Measurements from ENCODE around the gene GNB2. TPM values are rescaled to one million over a fixed set of nuclear protein-coding genes. Genes with fewer than 3 reads are reported as not detected.
"Not testable (repeated sequence)": the region's sequence is repeated elsewhere in the genome, so short reads cannot be mapped to it uniquely, and the experiment has no call there.

GNB2 gene
- polyA plus RNA-seq, 3 donors = 156 to 286 (median 227) TPM

- 5 to 11% (median 8%) methylated on average over 53 to 63 of the region's 63 CpGs for WGBS, 3 donors
- no peak within 1 kb of the TSS for H3K27ac ChIP-seq (ENCODE audit: low read depth, low read length)
These were observed 17.4 kb upstream of the GNB2 start, which contains the start of gene ACTL6B for GRCh38 chr7:100655908-100656674. ACTL6B (minus strand) TSS chr7:100656448; CDS start chr7:100656354, 94 bp downstream.

- H3K27ac ChIP-seq (ENCODE audit: low read depth, low read length) = not testable (repeated sequence)
- 72 to 83% (median 75%) methylated on average over 12 of the region's 12 CpGs for WGBS, 3 donors
These were observed 11.3 kb upstream of the GNB2 start for GRCh38 chr7:100662194-100662776.

- WGBS, 3 donors = 97% methylated on average over 5 of the region's 5 CpGs
- no peak overlapping the region for H3K27ac ChIP-seq (ENCODE audit: low read depth, low read length)
These were observed 8.3 kb upstream of the GNB2 start for GRCh38 chr7:100665168-100665726.

GRCh38 chr7:100667331-100668068 is 6.0 kb upstream of the GNB2 start:
- WGBS, 3 donors = 79 to 84% (median 80%) methylated on average over 16 of the region's 16 CpGs
- no peak overlapping the region for H3K27ac ChIP-seq (ENCODE audit: low read depth, low read length)

- WGBS, 3 donors = 76 to 97% (median 94%) methylated on average over 2 of the region's 2 CpGs
- no peak overlapping the region for H3K27ac ChIP-seq (ENCODE audit: low read depth, low read length)
These were observed 5.5 kb upstream of the GNB2 start for GRCh38 chr7:100668069-100668449.

GRCh38 chr7:100669106-100669505 is 4.4 kb upstream of the GNB2 start:
- H3K27ac ChIP-seq (ENCODE audit: low read depth, low read length) = not testable (repeated sequence)
- 94 to 95% (median 94%) methylated on average over 12 of the region's 12 CpGs for WGBS, 3 donors

GRCh38 chr7:100670074-100670473 is 3.5 kb upstream of the GNB2 start:
- H3K27ac ChIP-seq (ENCODE audit: low read depth, low read length) = no peak overlapping the region
- 65 to 68% (median 68%) methylated on average over 8 of the region's 8 CpGs for WGBS, 3 donors

GRCh38 chr7:100671353-100672327 is 1.9 kb upstream of the GNB2 start:
- WGBS, 3 donors = 92 to 94% (median 93%) methylated on average over 18 of the region's 18 CpGs
- no peak overlapping the region for H3K27ac ChIP-seq (ENCODE audit: low read depth, low read length)

- H3K27ac ChIP-seq (ENCODE audit: low read depth, low read length) = peak overlapping the region; percentile 96
- 1% methylated on average over 32 to 34 of the region's 34 CpGs for WGBS, 3 donors
These were observed 436 bp downstream of the GNB2 start for GRCh38 chr7:100673942-100674410.

- 0% methylated on average over 38 to 43 of the region's 43 CpGs for WGBS, 3 donors
- H3K27ac ChIP-seq (ENCODE audit: low read depth, low read length) = peak overlapping the region; percentile 96
These were observed 1.0 kb downstream of the GNB2 start for GRCh38 chr7:100674411-100675104.

- WGBS, 3 donors = 0% methylated on average over 37 to 46 of the region's 46 CpGs
- H3K27ac ChIP-seq (ENCODE audit: low read depth, low read length) = peak overlapping the region; percentile 96
These were observed 1.5 kb downstream of the GNB2 start for GRCh38 chr7:100675105-100675451.

- H3K27ac ChIP-seq (ENCODE audit: low read depth, low read length) = peak overlapping the region; percentile 96
- 1 to 6% (median 2%) methylated on average over 39 to 59 of the region's 59 CpGs for WGBS, 3 donors
These were observed 2.2 kb downstream of the GNB2 start for GRCh38 chr7:100675581-100676350.

- WGBS, 3 donors = 81 to 85% (median 81%) methylated on average over 23 of the region's 23 CpGs
These were observed 3.2 kb downstream of the GNB2 start for GRCh38 chr7:100676501-100677306.

GRCh38 chr7:100677308-100678267 is 4.0 kb downstream of the GNB2 start:
- H3K27ac ChIP-seq (ENCODE audit: low read depth, low read length) = no peak overlapping the region
- WGBS, 3 donors = 88 to 91% (median 90%) methylated on average over 33 to 36 of the region's 36 CpGs

More at GRCh38 chr7:100676501-100677306, 3.2 kb downstream of the GNB2 start:
- H3K27ac ChIP-seq (ENCODE audit: low read depth, low read length) = peak overlapping the region; percentile 40
